Measurements from ENCODE around the gene FBXO27.
"Not testable (repeated sequence)": the region's sequence is repeated elsewhere in the genome, so short reads cannot be mapped to it uniquely, and the experiment has no call there.

FBXO27 gene

DNA sequence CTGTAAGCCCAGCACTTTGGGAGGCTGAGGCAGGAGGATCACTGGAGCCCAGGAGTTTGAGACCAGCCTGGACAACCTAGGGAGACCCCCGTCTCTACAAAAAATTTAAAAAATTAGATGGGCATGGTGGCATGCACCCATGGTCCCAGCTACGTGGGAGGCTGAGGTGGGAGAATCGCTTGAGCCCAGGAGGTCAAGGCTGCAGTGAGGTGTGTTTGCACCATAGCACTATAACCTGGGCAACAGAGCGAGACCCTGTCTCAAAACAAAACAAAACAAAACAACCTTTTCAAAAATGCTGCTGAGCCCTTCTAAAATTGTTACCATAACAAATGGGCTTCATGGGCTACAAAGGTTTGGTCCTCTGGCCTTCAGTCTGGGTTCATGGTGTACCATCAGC lies 43.7 kb downstream of the FBXO27 start:
- not testable (repeated sequence) for DNase-seq (ENCODE audit: low read depth in 2 of 2)

DNA sequence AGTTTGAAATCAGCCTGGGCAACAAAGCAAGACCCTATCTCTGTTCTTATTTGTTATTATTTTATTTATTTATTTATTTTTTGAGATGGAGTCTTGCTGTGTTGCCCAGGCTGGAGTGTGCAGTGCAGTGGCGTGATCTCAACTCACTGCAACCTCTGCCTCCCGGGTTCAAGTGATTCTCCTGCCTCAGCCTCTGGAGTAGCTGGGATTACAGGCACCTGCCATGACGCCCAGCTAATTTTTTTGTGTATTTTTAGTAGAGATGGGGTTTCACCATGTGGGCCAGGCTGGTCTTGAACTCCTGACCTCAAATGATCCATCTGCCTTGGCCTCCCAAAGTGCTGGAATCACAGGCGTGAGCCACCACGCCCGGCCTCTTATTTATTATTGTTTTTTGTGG lies 44.6 kb downstream of the FBXO27 start:
- not testable (repeated sequence) for DNase-seq (ENCODE audit: low read depth in 2 of 2)

DNA sequence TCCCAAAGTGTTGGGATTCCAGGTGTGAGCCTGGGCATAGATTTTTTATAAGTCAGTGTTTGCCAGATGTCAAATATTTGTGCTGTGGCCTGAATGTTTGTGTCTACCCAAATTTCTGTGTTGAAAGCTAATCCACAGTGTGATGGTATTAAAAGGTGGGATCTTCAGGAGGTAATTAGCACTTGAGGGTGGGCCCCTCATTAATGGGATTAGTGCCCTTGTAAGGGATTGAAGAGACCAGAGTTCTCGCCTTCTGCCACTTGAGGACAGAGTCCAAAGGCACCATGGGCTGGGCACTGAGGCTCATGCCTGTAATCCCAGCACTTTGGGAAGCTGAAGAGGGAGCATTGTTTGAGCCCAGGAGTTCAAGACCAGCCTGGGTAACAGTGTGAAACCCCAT lies 47.1 kb downstream of the FBXO27 start:
- DNase-seq (ENCODE audit: low read depth in 2 of 2): no peak

DNA sequence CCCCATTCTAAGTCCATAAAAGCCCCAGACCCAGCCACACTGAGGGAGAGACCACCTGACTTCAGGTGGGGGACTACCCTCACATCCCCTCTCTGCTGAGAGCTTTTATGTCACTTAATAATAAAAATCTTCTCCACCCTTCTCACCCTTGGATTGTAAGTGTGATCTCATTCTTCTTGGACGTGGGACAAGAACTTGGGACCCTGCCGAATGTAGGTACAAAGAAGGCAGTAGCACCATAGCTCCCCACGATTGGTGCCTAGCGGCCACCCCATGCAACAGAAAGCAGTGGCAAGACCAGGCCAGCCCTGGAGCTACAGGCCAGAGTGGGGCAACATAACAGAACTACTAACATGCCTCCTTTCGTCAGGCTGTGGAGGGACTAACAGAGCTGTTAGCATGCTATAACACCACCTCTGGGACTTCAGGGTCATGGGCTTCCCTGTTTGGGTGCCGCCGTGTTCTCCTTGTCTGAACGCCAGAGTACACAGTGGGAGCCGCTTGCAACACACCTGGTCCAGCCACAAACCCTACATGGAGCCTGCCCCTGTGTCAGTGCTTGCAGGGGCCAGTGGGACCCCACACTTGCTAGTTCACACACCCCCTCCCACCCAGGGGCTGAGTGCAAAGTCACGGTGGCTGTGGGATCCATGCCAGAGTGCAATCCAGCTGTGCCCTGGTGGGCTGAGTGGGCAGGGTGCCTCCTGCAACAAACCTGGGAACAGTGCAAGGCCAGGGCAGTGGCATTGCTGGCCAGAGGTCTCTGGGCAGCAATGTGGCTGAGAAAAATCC lies 51.6 kb downstream of the FBXO27 start:
- no peak for DNase-seq (ENCODE audit: low read depth in 2 of 2)

DNA sequence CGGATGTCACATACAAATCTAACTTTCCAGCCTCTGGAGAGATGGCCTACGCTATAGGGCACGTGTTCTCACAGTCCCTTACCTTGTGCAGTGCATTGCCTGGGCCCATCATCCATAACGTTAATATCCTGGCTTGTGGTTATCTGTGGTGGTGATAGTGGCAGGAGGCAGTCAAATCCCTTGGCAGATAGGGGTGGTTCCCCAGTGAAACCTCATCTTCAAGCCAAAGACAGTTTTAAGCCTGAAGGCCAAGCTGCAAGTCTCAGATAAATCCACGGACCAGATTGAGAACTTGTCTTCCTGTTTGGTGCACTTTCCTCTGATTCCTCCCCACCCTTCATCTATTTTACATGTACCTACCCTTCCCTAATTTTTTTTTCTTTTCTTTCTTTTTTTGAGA lies 52.5 kb downstream of the FBXO27 start:
- DNase-seq (ENCODE audit: low read depth in 2 of 2): no peak

DNA sequence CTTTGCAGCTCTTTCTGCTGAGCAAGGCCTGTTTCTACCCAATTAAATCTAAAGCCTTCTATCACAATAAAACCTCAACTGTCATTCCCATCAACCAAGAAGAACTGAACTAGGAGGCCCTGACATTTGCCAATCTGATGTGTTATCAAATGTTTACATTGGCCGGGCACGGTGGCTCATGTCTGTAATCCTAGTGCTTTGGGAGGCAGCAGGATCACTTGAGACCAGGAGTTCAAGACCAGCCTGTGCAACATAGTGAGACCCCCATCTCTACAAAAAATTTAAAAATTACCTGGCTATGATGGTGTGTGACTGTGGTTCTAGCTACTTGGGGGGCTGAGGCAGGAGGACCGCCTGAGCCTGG lies 54.0 kb downstream of the FBXO27 start:
- no peak for DNase-seq (ENCODE audit: low read depth in 2 of 2)

DNA sequence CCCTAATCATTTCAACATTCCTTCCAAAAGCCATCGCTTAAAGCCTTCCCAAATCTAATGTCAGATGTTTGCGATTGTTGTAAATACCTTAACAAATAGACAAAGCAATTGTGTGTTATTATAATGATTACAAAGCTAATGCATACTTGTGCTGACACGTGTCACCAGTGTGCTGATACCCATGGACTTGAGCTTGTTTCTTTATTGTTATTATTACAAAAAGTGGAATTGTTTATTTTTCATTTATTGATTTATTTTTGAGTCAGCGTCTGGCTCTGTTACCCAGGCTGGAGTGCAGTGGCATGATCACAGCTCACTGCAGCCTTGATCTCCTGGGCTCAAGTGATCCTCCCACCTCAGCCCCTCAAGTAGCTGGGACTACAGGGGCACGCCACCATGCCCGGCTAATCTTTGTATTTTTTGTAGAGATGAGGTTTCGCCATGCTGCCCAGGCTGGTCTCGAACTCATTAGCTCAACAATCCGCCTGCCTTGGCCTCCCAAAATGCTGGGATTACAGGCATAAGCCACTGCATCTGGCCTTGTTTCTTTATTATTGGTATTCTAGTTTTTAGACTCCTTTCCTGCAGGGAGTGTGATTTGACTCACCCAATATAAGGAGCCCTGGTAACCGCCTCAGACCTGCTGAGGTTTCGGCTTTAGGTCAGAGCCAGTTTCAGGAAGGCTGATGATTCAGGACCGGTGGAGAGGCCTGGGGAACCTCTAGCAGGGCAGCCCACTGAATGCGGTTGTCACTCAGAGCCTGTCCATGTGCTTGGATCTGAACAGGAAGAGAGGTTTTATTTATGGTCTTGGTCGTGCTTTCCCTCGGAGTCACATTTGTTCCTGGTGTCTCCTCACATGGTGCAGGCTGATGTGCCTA lies 54.7 kb downstream of the FBXO27 start:
- DNase-seq (ENCODE audit: low read depth in 2 of 2): no peak

DNA sequence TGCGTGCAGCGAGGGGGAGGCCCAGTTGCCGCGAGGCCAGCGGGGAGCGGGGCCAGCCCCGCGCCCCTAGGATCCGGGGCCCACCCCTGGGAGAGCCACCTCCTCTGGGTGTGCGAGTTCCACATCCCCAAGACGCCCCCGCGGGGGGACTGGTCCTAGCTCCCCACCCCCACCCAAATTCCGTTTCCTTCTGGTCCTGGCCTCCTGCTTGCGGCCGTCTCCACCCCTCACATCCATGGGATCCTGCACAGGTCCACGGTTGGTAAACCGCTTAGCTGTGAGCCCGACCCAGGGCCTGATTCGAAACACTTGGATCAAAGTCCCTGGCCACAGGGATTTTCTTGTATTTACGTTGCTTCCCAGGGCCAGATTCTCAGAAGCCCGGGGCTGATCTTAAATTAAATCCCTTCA lies 56.5 kb downstream of the FBXO27 start:
- DNase-seq (ENCODE audit: low read depth in 2 of 2): no peak

DNA sequence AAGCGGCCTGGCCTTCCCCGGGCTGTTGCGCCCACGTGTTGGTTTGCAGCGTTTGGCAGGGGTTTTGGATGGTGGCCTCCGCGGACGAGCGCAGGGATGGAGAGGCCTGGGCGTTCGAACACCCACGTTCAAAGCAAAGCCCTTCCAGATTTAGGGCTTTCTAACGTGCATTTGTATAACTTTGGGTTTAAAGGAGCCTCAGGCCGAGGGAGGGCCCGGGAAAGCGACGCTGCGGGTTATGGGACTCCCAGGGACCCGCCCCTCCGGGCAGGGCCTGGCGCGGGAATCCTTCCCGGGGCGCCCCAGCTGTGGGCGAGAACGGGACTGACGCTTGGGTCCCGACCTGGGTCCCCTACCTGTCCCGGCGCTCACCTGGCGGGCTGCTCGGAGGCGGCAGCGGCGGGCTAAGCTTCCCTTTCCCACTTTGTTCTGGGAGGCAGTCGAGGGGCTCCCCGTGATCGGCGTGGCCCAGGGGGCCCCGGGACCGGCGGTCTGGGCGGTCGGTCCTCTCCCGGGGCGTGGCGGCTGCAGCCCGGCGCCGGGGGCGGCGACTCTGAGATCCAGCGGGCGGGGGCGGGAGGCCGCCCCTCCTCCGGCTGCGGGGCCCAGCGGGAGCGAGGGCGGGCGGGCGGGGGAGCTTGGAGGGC lies 57.0 kb downstream of the FBXO27 start, which contains the start of gene FBXO17:
TSS of gene FBXO17 (minus strand) at position 529 of the 647 bp plus-strand sequence. CDS start 25,423 bp downstream, outside the sequence.
- DNase-seq (ENCODE audit: low read depth in 2 of 2): no peak

DNA sequence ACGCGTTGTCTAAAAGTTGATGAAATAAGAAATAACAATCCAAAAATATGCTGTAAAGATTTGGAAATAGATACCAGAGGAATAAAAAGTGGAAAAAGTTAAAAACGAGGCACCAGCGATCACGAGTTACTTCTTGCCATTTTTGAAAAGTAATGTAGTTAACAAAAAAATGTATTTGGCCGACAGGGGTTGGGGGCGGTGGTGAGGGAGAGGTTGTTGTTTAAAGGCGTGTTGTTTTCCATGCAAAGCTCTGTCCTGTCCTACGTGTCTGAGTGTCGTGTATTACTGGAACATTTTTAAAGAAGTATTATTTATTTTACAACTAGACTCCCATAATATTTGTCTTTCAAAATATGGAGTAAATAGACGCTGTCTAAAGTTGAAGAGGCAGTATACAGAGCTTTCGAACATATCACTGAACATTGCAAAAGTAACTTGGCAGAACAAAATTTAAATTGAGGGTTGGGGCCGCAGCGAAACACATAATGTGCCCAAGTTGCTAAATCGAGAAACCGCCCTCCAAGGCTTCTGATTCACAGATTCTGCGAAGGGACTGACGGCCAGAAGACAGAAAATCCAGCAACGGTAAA lies 57.6 kb downstream of the FBXO27 start:
- no peak for DNase-seq (ENCODE audit: low read depth in 2 of 2)
